Epidermal melanocyte (primary cell): ENCODE data around the gene TRPM8.
A peak's percentile ranks its signal among the peaks of the same experiment; 100 is the strongest.

Experiments used
- DNase-seq: peaks from one replicate; pipeline ENCODE4 v3.0.0; 2011; ENCODE audit warnings: low spot score; ENCODE audit not compliant: insufficient read length

Gene TRPM8

GRCh38 chr2:234001380-234002160 is 84.4 kb downstream of the TRPM8 start:
- no peak for DNase-seq

- no peak for DNase-seq
These were observed 85.1 kb downstream of the TRPM8 start for GRCh38 chr2:234002281-234002680.

- DNase-seq = no peak
These were observed 86.9 kb downstream of the TRPM8 start for GRCh38 chr2:234003972-234004617.

- DNase-seq = no peak
These were observed 88.0 kb downstream of the TRPM8 start for GRCh38 chr2:234005126-234005525.

- no peak for DNase-seq
These were observed 89.3 kb downstream of the TRPM8 start for GRCh38 chr2:234006501-234006900.

GRCh38 chr2:234014427-234014826 is 97.3 kb downstream of the TRPM8 start:
- DNase-seq = no peak

- no peak for DNase-seq
These were observed 98.7 kb downstream of the TRPM8 start for GRCh38 chr2:234015861-234016260.

- no peak for DNase-seq
These were observed 102.7 kb downstream of the TRPM8 start for GRCh38 chr2:234019896-234020295.

- DNase-seq = no peak
These were observed 103.2 kb downstream of the TRPM8 start for GRCh38 chr2:234020332-234020731.

GRCh38 chr2:234022424-234022823 is 105.3 kb downstream of the TRPM8 start:
- DNase-seq = no peak

GRCh38 chr2:234024304-234024703 is 107.1 kb downstream of the TRPM8 start:
- no peak for DNase-seq

GRCh38 chr2:234025466-234025865 is 108.3 kb downstream of the TRPM8 start:
- DNase-seq = no peak

GRCh38 chr2:234025891-234026401 is 108.8 kb downstream of the TRPM8 start:
- DNase-seq = no peak

GRCh38 chr2:234026693-234027254 is 109.6 kb downstream of the TRPM8 start:
- no peak for DNase-seq

GRCh38 chr2:234027641-234028040 is 110.5 kb downstream of the TRPM8 start:
- DNase-seq = no peak

- no peak for DNase-seq
These were observed 112.1 kb downstream of the TRPM8 start for GRCh38 chr2:234029150-234029733.

- no peak for DNase-seq
These were observed 114.0 kb downstream of the TRPM8 start for GRCh38 chr2:234031207-234031606.

GRCh38 chr2:234032279-234032856 is 115.2 kb downstream of the TRPM8 start:
- peak; percentile 36 for DNase-seq

GRCh38 chr2:234033174-234033573 is 116.0 kb downstream of the TRPM8 start:
- no peak for DNase-seq

GRCh38 chr2:234033885-234034284 is 116.7 kb downstream of the TRPM8 start:
- no peak for DNase-seq

GRCh38 chr2:234038076-234038802 is 121.1 kb downstream of the TRPM8 start:
- DNase-seq = no peak
